ENCODE data around the gene GRIK3. TPM values are rescaled to one million over a fixed set of nuclear protein-coding genes. Genes with fewer than 3 reads are reported as not detected.

GRIK3 gene
- total RNA-seq, 4 donors from 2014 or later: 0.13 to 0.42 (median 0.15) TPM; not detected in 1

GRCh38 chr1:36772647-36773495, 261.4 kb downstream of the GRIK3 start:
- H3K9me3 ChIP-seq: no peaks in the 10 kb centered on the region
- TF ChIP-seq, protein P1, sequence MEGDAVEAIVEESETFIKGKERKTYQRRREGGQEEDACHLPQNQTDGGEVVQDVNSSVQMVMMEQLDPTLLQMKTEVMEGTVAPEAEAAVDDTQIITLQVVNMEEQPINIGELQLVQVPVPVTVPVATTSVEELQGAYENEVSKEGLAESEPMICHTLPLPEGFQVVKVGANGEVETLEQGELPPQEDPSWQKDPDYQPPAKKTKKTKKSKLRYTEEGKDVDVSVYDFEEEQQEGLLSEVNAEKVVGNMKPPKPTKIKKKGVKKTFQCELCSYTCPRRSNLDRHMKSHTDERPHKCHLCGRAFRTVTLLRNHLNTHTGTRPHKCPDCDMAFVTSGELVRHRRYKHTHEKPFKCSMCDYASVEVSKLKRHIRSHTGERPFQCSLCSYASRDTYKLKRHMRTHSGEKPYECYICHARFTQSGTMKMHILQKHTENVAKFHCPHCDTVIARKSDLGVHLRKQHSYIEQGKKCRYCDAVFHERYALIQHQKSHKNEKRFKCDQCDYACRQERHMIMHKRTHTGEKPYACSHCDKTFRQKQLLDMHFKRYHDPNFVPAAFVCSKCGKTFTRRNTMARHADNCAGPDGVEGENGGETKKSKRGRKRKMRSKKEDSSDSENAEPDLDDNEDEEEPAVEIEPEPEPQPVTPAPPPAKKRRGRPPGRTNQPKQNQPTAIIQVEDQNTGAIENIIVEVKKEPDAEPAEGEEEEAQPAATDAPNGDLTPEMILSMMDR (IDR thresholded peaks at IDR 0.05): no peak
- no peak for TF ChIP-seq POLR2A (IDR thresholded peaks at IDR 0.05)
- peaks cover 4% of the 10 kb centered on the region for H3K27me3 ChIP-seq
- DNase-seq: no peak
- peaks cover 0 to 6% of the 10 kb centered on the region in 2 donors for H3K4me1 ChIP-seq
- intact Hi-C loops (cut with DNase I): no loop called here
- no peak overlapping the region for H3K4me3 ChIP-seq (replicated peaks in 1 of 3)
- H3K27ac ChIP-seq: no peak overlapping the region
- H3K36me3 ChIP-seq: no peaks in the 10 kb centered on the region
- 66 to 67% methylated on average over 4 to 8 of the region's 8 CpGs for WGBS, 2 donors

DNA sequence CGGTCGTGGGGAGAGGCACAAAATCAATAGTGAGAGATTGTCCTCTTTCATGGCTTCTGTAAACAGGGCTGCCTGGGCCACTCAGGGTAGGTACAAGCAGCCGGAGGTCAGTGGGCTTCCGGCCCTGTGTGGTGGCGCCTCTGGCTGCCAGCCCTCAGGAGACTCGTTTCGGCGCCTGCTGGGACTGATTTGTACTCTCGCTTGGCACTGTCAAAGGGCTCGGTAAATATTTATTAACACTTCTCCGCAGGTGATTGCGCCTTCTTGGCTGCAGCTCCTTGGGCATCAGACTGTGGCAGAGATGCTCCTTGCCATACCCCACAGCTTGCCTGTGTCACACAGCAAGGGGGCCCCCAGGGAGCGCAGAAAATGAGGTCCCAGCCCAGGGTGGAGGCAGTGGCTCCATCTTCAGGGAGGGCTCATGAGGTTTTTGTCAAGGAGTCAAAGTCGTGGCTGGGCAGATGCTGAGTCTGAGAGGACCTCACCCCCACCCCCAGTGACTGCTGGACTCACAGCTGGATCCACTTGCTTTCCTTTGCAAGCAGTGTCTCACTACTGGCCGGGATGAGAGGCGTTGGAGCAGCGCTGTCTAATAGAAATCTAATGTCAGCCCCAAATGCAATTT, 262.5 kb downstream of the GRIK3 start:
- WGBS, 2 donors: 7 to 8% methylated on average over 15 to 16 of the region's 17 CpGs
- no peaks in the 10 kb centered on the region for H3K9me3 ChIP-seq
- peaks cover 0 to 6% of the 10 kb centered on the region in 2 donors for H3K4me1 ChIP-seq
- peaks cover 4% of the 10 kb centered on the region for H3K27me3 ChIP-seq
- TF ChIP-seq, protein P1 (IDR thresholded peaks at IDR 0.05): no peak
- TF ChIP-seq POLR2A (IDR thresholded peaks at IDR 0.05): no peak
- no peaks in the 10 kb centered on the region for H3K36me3 ChIP-seq
- DNase-seq: peak; percentile 2 to 3
- H3K4me3 ChIP-seq (replicated peaks in 1 of 3): no peak overlapping the region
- intact Hi-C loops (cut with DNase I): no loop called here
- no peak overlapping the region for H3K27ac ChIP-seq

- DNase-seq: no peak
Observed at GRCh38 chr1:36771240-36771639, 263.1 kb downstream of the GRIK3 start.

GRCh38 chr1:36769886-36770830, 264.2 kb downstream of the GRIK3 start:
- Histone ChIP-seq H3K4me1 (peaks cover 0 to 6% of the 10 kb centered on the region in 2 donors), H3K9me3 (no peaks in the 10 kb centered on the region), H3K4me3 (replicated peaks in 1 of 3) (no peak overlapping the region), H3K36me3 (no peaks in the 10 kb centered on the region), H3K27me3 (peaks cover 4% of the 10 kb centered on the region), H3K27ac (no peak overlapping the region)
- 45 to 47% methylated on average over 10 of the region's 10 CpGs for WGBS, 2 donors
- DNase-seq: no peak
- intact Hi-C loops (cut with DNase I): no loop called here
- TF ChIP-seq, protein P1 (IDR thresholded peaks at IDR 0.05): no peak
- no peak for TF ChIP-seq POLR2A (IDR thresholded peaks at IDR 0.05)

More at GRCh38 chr1:36771240-36771639, 263.1 kb downstream of the GRIK3 start:
- 22 to 23% methylated on average over 7 of the region's 7 CpGs for WGBS, 2 donors
- peaks cover 4% of the 10 kb centered on the region for H3K27me3 ChIP-seq
- peaks cover 0 to 6% of the 10 kb centered on the region in 2 donors for H3K4me1 ChIP-seq
- H3K9me3 ChIP-seq: no peaks in the 10 kb centered on the region
- no peaks in the 10 kb centered on the region for H3K36me3 ChIP-seq
- no peak overlapping the region for H3K27ac ChIP-seq
- no peak overlapping the region for H3K4me3 ChIP-seq (replicated peaks in 1 of 3)
- intact Hi-C loops (cut with DNase I): no loop called here
- TF ChIP-seq, protein P1 (IDR thresholded peaks at IDR 0.05): no peak
- TF ChIP-seq POLR2A (IDR thresholded peaks at IDR 0.05): no peak
